ENCODE results near the gene MAST2.

- TF ChIP-seq CTCF (IDR thresholded peaks at IDR 0.05) (no peak), POLR2A (IDR thresholded peaks at IDR 0.05) (no peak)
Observed at GRCh38 chr1:45976623-45977022, 173.2 kb downstream of the MAST2 start.
